HEK293 (cell line): ENCODE measurements around the gene TCF12.
A peak's percentile ranks its signal among the peaks of the same experiment; 100 is the strongest.

ENCODE experiments used
- CTCF ChIA-PET: fragments of 350-600 bp; formaldehyde crosslinking; extraction: SDS; loops from one replicate; lab custom pipeline; 2021; ENCODE audit warnings: antibody characterized with exemption; lab: Yijun Ruan, JAX
- POLR2A ChIA-PET: fragments of 300-600 bp; formaldehyde crosslinking; extraction: SDS; loops from one replicate; lab custom pipeline; 2020; ENCODE audit warnings: antibody characterized with exemption, inconsistent platforms; lab: Yijun Ruan, JAX
- H3K27ac ChIP-seq: fragments of 200-500 bp; sonication (Bioruptor generic); 2 replicates; pipeline ENCODE4 v1.5.1; 2014; ENCODE audit warnings: low read depth, low read length, control low read depth, inconsistent platforms; ENCODE audit errors: extremely low read depth
- H3K36me3 ChIP-seq, 2 experiments: fragments of 200-500 bp in 1 of 2; sonication (Bioruptor generic) in 1 of 2; 1 replicate in 1 of 2; 2 replicates in 1 of 2; pipeline ENCODE4 v1.5.1; 2014 to 2017; ENCODE audit warnings: inconsistent platforms in 2 of 2, low read length in 2 of 2; ENCODE audit not compliant: control insufficient read depth in 2 of 2, insufficient read depth in 1 of 2
- H3K4me1 ChIP-seq: fragments of 200-500 bp; sonication (Bioruptor generic); 2 replicates; pipeline ENCODE4 v1.5.1; 2014; ENCODE audit warnings: mild to moderate bottlenecking, low read length, inconsistent platforms; ENCODE audit not compliant: control insufficient read depth, insufficient read depth
- H3K4me3 ChIP-seq: 2 replicates; pipeline ENCODE4 v1.5.1; 2011; ENCODE audit warnings: low read depth, mild to moderate bottlenecking, control low read depth, low read length, moderate library complexity
- H3K9me3 ChIP-seq: fragments of 200-500 bp; sonication (Bioruptor generic); 2 replicates; pipeline ENCODE4 v1.5.1; 2014; ENCODE audit warnings: low read depth, low read length, inconsistent platforms; ENCODE audit not compliant: control insufficient read depth, insufficient read depth
- MZF1 ChIP-seq: fragments of 450-650 bp; formaldehyde crosslinking; IDR thresholded peaks from 2 replicates; pipeline ENCODE4 v1.5.1; 2017; ENCODE audit warnings: missing biosample characterization, missing genetic modification characterization, borderline replicate concordance
- SCRT1 ChIP-seq: fragments of 450-650 bp; formaldehyde crosslinking; IDR thresholded peaks from 2 replicates; pipeline ENCODE4 v1.5.1; 2016; ENCODE audit warnings: missing biosample characterization, missing genetic modification characterization, borderline replicate concordance
- SCRT2 ChIP-seq: fragments of 450-650 bp; formaldehyde crosslinking; IDR thresholded peaks from 2 replicates; pipeline ENCODE4 v1.5.1; 2016; ENCODE audit warnings: missing biosample characterization, missing genetic modification characterization
- ZNF169 ChIP-seq: fragments of 450-650 bp; formaldehyde crosslinking; IDR thresholded peaks from 2 replicates; pipeline ENCODE4 v1.5.1; 2016; ENCODE audit warnings: missing biosample characterization, missing genetic modification characterization
- ZNF175 ChIP-seq: fragments of 450-650 bp; formaldehyde crosslinking; IDR thresholded peaks from 2 replicates; pipeline ENCODE4 v1.5.1; 2016; ENCODE audit warnings: missing biosample characterization, missing genetic modification characterization
- ZNF404 ChIP-seq: fragments of 450-650 bp; formaldehyde crosslinking; IDR thresholded peaks from 2 replicates; pipeline ENCODE4 v1.5.1; 2017; ENCODE audit warnings: missing biosample characterization, missing genetic modification characterization
- ZNF629 ChIP-seq: fragments of 450-650 bp; formaldehyde crosslinking; IDR thresholded peaks from 2 replicates; pipeline ENCODE4 v1.5.1; 2017; ENCODE audit warnings: missing biosample characterization, missing genetic modification characterization
- ZNF654 ChIP-seq: fragments of 450-650 bp; formaldehyde crosslinking; IDR thresholded peaks from 2 replicates; pipeline ENCODE4 v1.5.1; 2016; ENCODE audit warnings: low read depth, missing biosample characterization, missing genetic modification characterization
- TF ChIP-seq, protein P1 (sequence below): fragments of 450-650 bp; formaldehyde crosslinking; IDR thresholded peaks from 2 replicates; pipeline ENCODE4; 2016; ENCODE audit warnings: missing biosample characterization, missing genetic modification characterization
- TF ChIP-seq, protein P2 (sequence below): fragments of 450-650 bp; formaldehyde crosslinking; IDR thresholded peaks from 2 replicates; pipeline ENCODE4 v1.5.1; 2017; ENCODE audit warnings: missing biosample characterization, missing genetic modification characterization
- TF ChIP-seq, protein P3 (sequence below): fragments of 450-650 bp; formaldehyde crosslinking; IDR thresholded peaks from 2 replicates; pipeline ENCODE4 v1.5.1; 2017; ENCODE audit warnings: missing biosample characterization, missing genetic modification characterization

Gene TCF12

DNA sequence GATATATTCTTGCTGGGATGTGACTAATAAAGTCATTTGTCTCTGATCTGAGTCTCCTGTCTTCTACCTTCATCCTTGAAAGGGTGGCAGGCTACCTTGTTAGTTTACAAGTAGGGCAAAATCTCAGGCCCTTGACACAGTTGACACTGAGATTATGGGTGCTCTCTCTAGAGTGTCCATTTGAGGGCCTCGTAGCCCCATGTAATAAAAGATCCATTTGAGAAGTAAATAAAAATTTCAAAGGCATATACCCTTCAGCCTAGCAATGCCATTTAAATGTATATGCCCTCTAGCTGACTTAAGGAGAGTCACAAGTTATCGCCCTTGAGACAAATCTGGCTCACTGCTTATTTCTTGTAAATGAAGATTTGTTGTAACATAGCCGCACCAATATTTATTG is 98.6 kb downstream of the TCF12 start:
- Histone ChIP-seq H3K27ac (no peak overlapping the region), H3K4me1 (peaks cover 11% of the 10 kb centered on the region), H3K36me3 (no peaks in the 10 kb centered on the region), H3K9me3 (no peaks in the 10 kb centered on the region)
- POLR2A ChIA-PET: no interaction called here
- TF ChIP-seq ZNF654 (tag by site-specific recombination) (0 out of 2 replicates have a peak, but pooled peaks have one; percentile 14), ZNF175 (tag by site-specific recombination) (no peak)
- TF ChIP-seq, all 188 proteins: peak for 1
- CTCF ChIA-PET: no interaction called here
- no peak overlapping the region for H3K4me3 ChIP-seq

DNA sequence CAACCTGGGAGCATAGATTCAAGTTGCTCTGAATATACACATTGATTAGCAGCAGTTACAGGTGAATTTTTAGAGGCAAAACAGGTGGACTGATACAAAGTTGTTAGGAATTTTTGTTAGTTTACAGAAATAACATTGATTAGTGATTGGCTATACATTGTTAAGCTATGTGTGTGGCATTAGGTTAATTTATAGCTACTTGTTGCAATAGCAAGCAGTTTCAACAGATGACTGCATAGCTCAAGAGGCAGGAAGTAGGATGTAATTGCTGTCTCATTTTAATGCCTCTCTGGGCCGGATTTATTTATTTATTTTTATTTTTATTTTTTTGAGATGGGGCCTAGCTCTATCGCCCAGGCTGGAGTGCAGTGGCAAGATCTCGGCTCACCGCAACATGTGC is 99.7 kb downstream of the TCF12 start:
- POLR2A ChIA-PET: no interaction called here
- no peak for TF ChIP-seq ZNF404 (tag by site-specific recombination)
- 0 out of 2 replicates have a peak, but pooled peaks have one; percentile 38 for TF ChIP-seq SCRT1
- TF ChIP-seq ZNF629 (tag by site-specific recombination): no peak
- peak; percentile 93 for TF ChIP-seq SCRT2 (tag by site-specific recombination)

DNA sequence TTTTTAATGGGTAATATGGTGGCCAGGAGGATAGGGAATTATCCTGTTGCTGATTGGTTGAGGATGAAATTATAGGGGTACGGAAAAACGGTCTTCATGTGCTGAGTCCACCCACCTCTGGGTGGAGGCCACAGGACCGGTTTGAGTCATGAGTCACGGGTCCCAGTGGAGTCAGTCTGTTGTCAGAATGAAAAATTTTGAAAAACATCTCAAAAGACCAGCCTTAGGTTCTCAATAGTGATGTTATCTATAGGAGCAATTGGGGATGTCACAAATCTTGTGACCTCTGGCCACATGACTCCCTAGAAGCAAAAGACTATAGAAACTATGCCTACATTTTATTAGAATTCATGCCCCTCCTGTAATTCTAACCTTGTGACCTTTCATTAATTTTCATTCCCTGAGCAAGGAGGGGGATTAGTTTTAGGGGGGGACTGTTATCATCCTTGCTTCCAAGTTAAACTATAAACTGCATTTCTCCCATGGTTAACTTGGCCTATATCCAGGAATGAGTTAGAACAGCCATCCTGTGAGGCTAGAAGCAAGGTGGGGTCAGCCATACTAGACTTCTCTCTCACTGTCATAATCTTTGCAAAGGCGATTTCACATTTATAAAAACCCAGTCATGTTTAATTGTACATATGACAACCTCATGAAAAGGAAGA is 101.2 kb downstream of the TCF12 start:
- TF ChIP-seq, protein P1, sequence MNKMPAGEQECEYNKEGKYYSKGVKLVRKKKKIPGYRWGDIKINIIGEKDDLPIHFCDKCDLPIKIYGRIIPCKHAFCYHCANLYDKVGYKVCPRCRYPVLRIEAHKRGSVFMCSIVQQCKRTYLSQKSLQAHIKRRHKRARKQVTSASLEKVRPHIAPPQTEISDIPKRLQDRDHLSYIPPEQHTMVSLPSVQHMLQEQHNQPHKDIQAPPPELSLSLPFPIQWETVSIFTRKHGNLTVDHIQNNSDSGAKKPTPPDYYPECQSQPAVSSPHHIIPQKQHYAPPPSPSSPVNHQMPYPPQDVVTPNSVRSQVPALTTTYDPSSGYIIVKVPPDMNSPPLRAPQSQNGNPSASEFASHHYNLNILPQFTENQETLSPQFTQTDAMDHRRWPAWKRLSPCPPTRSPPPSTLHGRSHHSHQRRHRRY: no peak
- TF ChIP-seq MZF1 (tag by site-specific recombination): peak; percentile 72; the same call in 1 of the 2 replicates
- TF ChIP-seq, protein P2, sequence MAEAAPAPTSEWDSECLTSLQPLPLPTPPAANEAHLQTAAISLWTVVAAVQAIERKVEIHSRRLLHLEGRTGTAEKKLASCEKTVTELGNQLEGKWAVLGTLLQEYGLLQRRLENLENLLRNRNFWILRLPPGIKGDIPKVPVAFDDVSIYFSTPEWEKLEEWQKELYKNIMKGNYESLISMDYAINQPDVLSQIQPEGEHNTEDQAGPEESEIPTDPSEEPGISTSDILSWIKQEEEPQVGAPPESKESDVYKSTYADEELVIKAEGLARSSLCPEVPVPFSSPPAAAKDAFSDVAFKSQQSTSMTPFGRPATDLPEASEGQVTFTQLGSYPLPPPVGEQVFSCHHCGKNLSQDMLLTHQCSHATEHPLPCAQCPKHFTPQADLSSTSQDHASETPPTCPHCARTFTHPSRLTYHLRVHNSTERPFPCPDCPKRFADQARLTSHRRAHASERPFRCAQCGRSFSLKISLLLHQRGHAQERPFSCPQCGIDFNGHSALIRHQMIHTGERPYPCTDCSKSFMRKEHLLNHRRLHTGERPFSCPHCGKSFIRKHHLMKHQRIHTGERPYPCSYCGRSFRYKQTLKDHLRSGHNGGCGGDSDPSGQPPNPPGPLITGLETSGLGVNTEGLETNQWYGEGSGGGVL (tag by site-specific recombination): peak; percentile 56
- Histone ChIP-seq H3K9me3 (no peaks in the 10 kb centered on the region), H3K4me3 (no peak overlapping the region), H3K27ac (0 out of 2 replicates have a peak overlapping the region, but pooled peaks have one; percentile 21), H3K4me1 (peaks cover 11% of the 10 kb centered on the region), H3K36me3 (no peaks in the 10 kb centered on the region)
- ChIA-PET POLR2A (no interaction called here), CTCF (no interaction called here)

More for the DNA sequence above, 99.7 kb downstream of the TCF12 start:
- H3K9me3 ChIP-seq: no peaks in the 10 kb centered on the region
- H3K4me3 ChIP-seq: no peak overlapping the region
- CTCF ChIA-PET: interaction anchor here (0.6 kb wide), 1 partner anchor 95 kb away, joined by 3 read pairs; no protein-coding TSS in a partner anchor
- peaks cover 11% of the 10 kb centered on the region for H3K4me1 ChIP-seq
- H3K27ac ChIP-seq: no peak overlapping the region
- no peaks in the 10 kb centered on the region for H3K36me3 ChIP-seq

DNA sequence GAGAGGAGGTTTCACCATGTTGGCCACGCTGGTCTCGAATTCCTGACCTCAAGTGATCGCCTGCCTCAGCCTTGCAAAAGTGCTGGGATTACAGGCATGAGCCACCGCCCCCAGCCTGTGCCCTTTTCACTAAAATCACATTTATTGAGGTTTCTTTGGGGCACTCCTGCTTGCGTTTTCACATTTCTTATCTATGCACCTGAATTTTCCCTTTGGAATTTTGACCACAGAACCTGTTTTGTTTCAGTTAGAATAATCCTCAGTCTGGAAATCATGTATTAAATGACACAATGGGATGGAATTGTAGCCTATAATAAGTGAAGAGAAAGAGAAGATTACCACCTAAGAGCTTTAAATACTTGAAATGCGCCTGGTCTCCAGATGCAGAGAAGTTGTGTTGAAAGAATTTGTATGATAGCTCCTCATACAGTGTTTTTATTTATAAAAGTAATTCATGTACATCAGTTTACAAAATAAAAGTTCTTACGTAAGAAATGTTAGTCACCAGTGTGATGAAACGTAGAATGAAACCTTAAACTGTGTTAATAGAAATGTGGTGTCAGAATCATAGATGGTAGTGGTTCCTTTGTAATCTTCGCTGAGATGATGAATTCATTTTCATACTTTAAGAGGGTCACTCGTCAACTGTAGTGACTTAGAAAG is 107.0 kb downstream of the TCF12 start:
- ChIA-PET CTCF (interaction anchor here (0.6 kb wide), 2 partner anchors 226 to 827 kb away, joined by 3 to 4 read pairs; no protein-coding TSS in a partner anchor), POLR2A (no interaction called here)
- Histone ChIP-seq H3K27ac (no peak overlapping the region), H3K36me3 (no peaks in the 10 kb centered on the region), H3K4me3 (no peak overlapping the region), H3K9me3 (no peaks in the 10 kb centered on the region), H3K4me1 (peaks cover 6% of the 10 kb centered on the region)
- TF ChIP-seq ZNF169 (tag by site-specific recombination): no peak
- TF ChIP-seq, protein P3, sequence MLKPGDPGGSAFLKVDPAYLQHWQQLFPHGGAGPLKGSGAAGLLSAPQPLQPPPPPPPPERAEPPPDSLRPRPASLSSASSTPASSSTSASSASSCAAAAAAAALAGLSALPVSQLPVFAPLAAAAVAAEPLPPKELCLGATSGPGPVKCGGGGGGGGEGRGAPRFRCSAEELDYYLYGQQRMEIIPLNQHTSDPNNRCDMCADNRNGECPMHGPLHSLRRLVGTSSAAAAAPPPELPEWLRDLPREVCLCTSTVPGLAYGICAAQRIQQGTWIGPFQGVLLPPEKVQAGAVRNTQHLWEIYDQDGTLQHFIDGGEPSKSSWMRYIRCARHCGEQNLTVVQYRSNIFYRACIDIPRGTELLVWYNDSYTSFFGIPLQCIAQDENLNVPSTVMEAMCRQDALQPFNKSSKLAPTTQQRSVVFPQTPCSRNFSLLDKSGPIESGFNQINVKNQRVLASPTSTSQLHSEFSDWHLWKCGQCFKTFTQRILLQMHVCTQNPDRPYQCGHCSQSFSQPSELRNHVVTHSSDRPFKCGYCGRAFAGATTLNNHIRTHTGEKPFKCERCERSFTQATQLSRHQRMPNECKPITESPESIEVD (tag by site-specific recombination): peak; percentile 64; the same call in 1 of the 2 replicates
